Left ventricle myocardium inferior (tissue), 1 donor: Measurements from ENCODE around the gene C5AR2. TPM values are rescaled to one million over a fixed set of nuclear protein-coding genes. Genes with fewer than 3 reads are reported as not detected.

Experiments used
- DNase-seq: peaks from one replicate; pipeline ENCODE4 v3.0.0-alpha.2; 2020
- H3K27ac ChIP-seq: fragments of 200-600 bp; replicated peaks from 2 replicates; pipeline ENCODE4 v1.8.0; 2021
- H3K27me3 ChIP-seq: fragments of 200-600 bp; 2 replicates; pipeline ENCODE4 v1.8.0; 2021; ENCODE audit warnings: low read depth
- H3K36me3 ChIP-seq: fragments of 200-600 bp; 2 replicates; pipeline ENCODE4 v1.8.0; 2021
- H3K4me1 ChIP-seq: fragments of 200-600 bp; 2 replicates; pipeline ENCODE4 v1.8.0; 2021
- H3K4me3 ChIP-seq: fragments of 200-600 bp; 2 replicates; pipeline ENCODE4 v1.8.0; 2021; ENCODE audit warnings: mild to moderate bottlenecking, moderate library complexity
- H3K9me3 ChIP-seq: fragments of 200-600 bp; replicated peaks from 2 replicates; pipeline ENCODE4 v1.8.0; 2021
- CTCF ChIP-seq: fragments of 200-600 bp; IDR thresholded peaks from 2 replicates; pipeline ENCODE4 v1.8.0; 2021; ENCODE audit warnings: antibody characterized with exemption, mild to moderate bottlenecking, borderline replicate concordance
- intact Hi-C: fragments of 100-400 bp; cut with micrococcal nuclease; formaldehyde crosslinking; loops from one replicate; pipeline ENCODE4 v1.11.0; 2022
- total RNA-seq: library from RNA; stranded (reverse); fragmentation: NEBNext Ultra II Directional; extraction: Animal tissue kit (Norgen Biotek cat#: 25700); gene quantifications from one replicate; pipeline ENCODE4 v1.2.1, GENCODE V29; 2021
- donor health status: DM: no; HTN: yes; CAD: no; lungs with severe emphysema.

C5AR2 gene
- total RNA-seq, 1 donor from 2014 or later, result 0.38 TPM

- H3K36me3 ChIP-seq, result peaks cover 92% of the 10 kb centered on the region
- H3K4me1 ChIP-seq, result no peaks in the 10 kb centered on the region
- H3K27me3 ChIP-seq, result no peaks in the 10 kb centered on the region
- no peaks in the 10 kb centered on the region for H3K9me3 ChIP-seq
- no peak for DNase-seq
- intact Hi-C loops, result no loop called here
- H3K4me3 ChIP-seq, result no peak overlapping the region
- no peak overlapping the region for H3K27ac ChIP-seq
- TF ChIP-seq CTCF, result no peak
These were observed 38.2 kb downstream of the C5AR2 start for GRCh38 chr19:47370045-47370611.

GRCh38 chr19:47371261-47371660, 39.3 kb downstream of the C5AR2 start:
- Histone ChIP-seq H3K4me1 (peaks cover 2% of the 10 kb centered on the region), H3K4me3 (no peak overlapping the region), H3K27me3 (no peaks in the 10 kb centered on the region), H3K36me3 (peaks cover 92% of the 10 kb centered on the region), H3K27ac (no peak overlapping the region), H3K9me3 (no peaks in the 10 kb centered on the region)
- no peak for DNase-seq
- TF ChIP-seq CTCF, result no peak
- intact Hi-C loops, result no loop called here

GRCh38 chr19:47372603-47373002, 40.6 kb downstream of the C5AR2 start:
- TF ChIP-seq CTCF, result no peak
- intact Hi-C loops, result no loop called here
- Histone ChIP-seq H3K27ac (no peak overlapping the region), H3K4me1 (peaks cover 13% of the 10 kb centered on the region), H3K9me3 (no peaks in the 10 kb centered on the region), H3K4me3 (no peak overlapping the region), H3K36me3 (peaks cover 90% of the 10 kb centered on the region), H3K27me3 (no peaks in the 10 kb centered on the region)
- no peak for DNase-seq

- intact Hi-C loops, result no loop called here
- Histone ChIP-seq H3K4me3 (no peak overlapping the region), H3K9me3 (no peaks in the 10 kb centered on the region), H3K4me1 (peaks cover 19% of the 10 kb centered on the region), H3K27ac (no peak overlapping the region), H3K27me3 (no peaks in the 10 kb centered on the region), H3K36me3 (peaks cover 85% of the 10 kb centered on the region)
- TF ChIP-seq CTCF, result no peak
- DNase-seq, result no peak
These were observed 41.6 kb downstream of the C5AR2 start for GRCh38 chr19:47373246-47374240.

GRCh38 chr19:47374876-47375693, 43.1 kb downstream of the C5AR2 start:
- intact Hi-C loops, result no loop called here
- DNase-seq, result no peak
- Histone ChIP-seq H3K36me3 (peaks cover 80% of the 10 kb centered on the region), H3K27ac (no peak overlapping the region), H3K27me3 (no peaks in the 10 kb centered on the region), H3K4me3 (no peak overlapping the region), H3K9me3 (no peaks in the 10 kb centered on the region), H3K4me1 (peaks cover 19% of the 10 kb centered on the region)
- TF ChIP-seq CTCF, result no peak
